ENCODE data around the gene PUDP. TPM values are rescaled to one million over a fixed set of nuclear protein-coding genes. Genes with fewer than 3 reads are reported as not detected.

PUDP gene
- total RNA-seq, 1 donor from 2014 or later, result 6.1 TPM

DNA sequence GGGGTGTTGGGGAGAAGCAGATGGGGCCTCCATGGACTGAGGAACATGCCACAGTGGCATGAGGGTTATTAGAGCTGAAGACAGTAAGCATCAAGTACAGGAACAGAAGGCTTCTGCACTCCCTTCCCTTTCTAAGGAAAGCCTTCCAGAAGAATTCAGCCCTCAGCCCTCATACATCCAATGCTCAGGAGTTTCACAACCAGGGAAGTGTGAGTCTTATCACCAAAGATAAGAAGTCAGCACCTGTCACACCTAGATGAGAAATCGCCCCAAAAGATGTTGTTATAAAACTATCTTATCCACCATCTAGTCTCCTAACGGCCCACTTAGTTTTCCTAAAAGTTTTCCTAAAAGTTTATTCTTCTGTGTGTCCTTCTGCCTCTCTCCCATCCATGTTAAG lies 78.4 kb downstream of the PUDP start:
- no peak for FAIRE-seq
- TF ChIP-seq, protein P1, sequence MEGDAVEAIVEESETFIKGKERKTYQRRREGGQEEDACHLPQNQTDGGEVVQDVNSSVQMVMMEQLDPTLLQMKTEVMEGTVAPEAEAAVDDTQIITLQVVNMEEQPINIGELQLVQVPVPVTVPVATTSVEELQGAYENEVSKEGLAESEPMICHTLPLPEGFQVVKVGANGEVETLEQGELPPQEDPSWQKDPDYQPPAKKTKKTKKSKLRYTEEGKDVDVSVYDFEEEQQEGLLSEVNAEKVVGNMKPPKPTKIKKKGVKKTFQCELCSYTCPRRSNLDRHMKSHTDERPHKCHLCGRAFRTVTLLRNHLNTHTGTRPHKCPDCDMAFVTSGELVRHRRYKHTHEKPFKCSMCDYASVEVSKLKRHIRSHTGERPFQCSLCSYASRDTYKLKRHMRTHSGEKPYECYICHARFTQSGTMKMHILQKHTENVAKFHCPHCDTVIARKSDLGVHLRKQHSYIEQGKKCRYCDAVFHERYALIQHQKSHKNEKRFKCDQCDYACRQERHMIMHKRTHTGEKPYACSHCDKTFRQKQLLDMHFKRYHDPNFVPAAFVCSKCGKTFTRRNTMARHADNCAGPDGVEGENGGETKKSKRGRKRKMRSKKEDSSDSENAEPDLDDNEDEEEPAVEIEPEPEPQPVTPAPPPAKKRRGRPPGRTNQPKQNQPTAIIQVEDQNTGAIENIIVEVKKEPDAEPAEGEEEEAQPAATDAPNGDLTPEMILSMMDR (IDR thresholded peaks at IDR 0.05; ENCODE audit: insufficient read depth, low read length, severe bottlenecking), result no peak
- Histone ChIP-seq H3K4me3 (ENCODE audit: low read depth, low read length) (no peak overlapping the region), H3K27me3 (ENCODE audit: control insufficient read depth, insufficient read depth, low read length) (no peaks in the 10 kb centered on the region), H3K36me3 (ENCODE audit: control insufficient read depth, insufficient read depth, low read length) (no peaks in the 10 kb centered on the region)
- DNase-seq (ENCODE audit: low read depth), result no peak

DNA sequence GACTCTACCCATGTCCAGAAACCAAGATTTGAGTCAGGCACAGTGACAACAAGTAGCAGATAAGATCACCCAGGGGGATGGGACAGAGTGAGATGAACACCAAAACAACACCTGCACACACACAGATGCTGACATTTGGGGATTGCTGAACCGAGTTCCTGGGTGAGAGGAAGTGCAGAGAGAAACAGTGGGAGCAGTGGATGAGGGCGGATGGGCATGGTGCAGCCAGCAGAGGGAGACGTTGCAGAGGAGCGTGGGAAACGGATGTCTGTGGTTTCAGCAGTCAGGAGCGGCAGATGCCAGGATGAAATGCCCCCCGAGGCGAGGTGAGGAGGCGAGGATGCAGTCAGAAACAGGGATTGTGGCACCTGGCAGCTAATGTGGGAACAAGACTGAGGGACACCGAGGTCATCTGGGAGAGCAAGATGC lies 79.0 kb downstream of the PUDP start:
- no peak overlapping the region for H3K4me3 ChIP-seq (ENCODE audit: low read depth, low read length)
- TF ChIP-seq, protein P1 (IDR thresholded peaks at IDR 0.05; ENCODE audit: insufficient read depth, low read length, severe bottlenecking), result peak; percentile 8
- no peaks in the 10 kb centered on the region for H3K36me3 ChIP-seq (ENCODE audit: control insufficient read depth, insufficient read depth, low read length)
- FAIRE-seq (no peak), DNase-seq (ENCODE audit: low read depth) (no peak)
- H3K27me3 ChIP-seq (ENCODE audit: control insufficient read depth, insufficient read depth, low read length), result no peaks in the 10 kb centered on the region

DNA sequence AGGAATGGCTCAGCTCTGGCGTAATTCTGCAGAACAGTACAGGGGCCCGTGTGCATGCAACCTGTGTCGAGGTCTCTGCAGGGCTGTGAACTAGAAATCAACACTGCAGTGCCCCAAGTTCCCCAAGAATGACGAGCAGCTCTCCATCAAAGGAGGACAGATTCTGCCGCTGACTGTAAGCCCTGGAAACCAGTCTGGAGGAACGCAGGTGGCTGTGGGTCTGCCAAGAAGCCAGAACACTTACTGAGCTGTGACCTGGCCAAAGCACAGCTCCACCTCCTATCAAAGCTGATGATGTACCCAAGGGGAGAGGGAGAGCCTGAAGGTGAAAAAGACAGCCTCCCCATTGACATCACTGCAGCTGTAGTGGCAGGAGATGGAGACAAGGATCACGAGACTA lies 80.7 kb downstream of the PUDP start:
- Histone ChIP-seq H3K36me3 (ENCODE audit: control insufficient read depth, insufficient read depth, low read length) (no peaks in the 10 kb centered on the region), H3K27me3 (ENCODE audit: control insufficient read depth, insufficient read depth, low read length) (no peaks in the 10 kb centered on the region), H3K4me3 (ENCODE audit: low read depth, low read length) (no peak overlapping the region)
- FAIRE-seq (peak; percentile 23), DNase-seq (ENCODE audit: low read depth) (no peak)
- TF ChIP-seq, protein P1 (IDR thresholded peaks at IDR 0.05; ENCODE audit: insufficient read depth, low read length, severe bottlenecking), result no peak

DNA sequence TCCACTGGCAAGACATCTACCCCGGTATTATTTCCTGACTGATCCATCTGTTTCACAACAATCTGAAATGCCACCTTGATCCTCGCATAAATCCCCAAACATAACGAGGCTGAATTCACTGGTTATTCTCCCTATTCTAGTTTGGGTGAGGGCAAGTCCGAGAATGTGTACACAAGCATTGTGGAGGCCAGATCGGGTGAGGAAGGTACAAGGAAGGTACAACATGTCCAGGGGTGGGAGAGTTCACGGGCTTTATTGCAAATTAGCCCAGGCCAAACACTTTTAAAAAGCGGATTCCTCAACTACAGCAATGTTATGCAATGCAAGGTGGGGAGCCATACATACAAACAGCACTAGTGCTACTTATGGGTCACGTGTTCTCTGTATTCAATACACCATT lies 82.5 kb downstream of the PUDP start:
- FAIRE-seq, result no peak
- DNase-seq (ENCODE audit: low read depth), result no peak
- no peak overlapping the region for H3K4me3 ChIP-seq (ENCODE audit: low read depth, low read length)
- TF ChIP-seq, protein P1 (IDR thresholded peaks at IDR 0.05; ENCODE audit: insufficient read depth, low read length, severe bottlenecking), result no peak
- no peaks in the 10 kb centered on the region for H3K27me3 ChIP-seq (ENCODE audit: control insufficient read depth, insufficient read depth, low read length)
- no peaks in the 10 kb centered on the region for H3K36me3 ChIP-seq (ENCODE audit: control insufficient read depth, insufficient read depth, low read length)

DNA sequence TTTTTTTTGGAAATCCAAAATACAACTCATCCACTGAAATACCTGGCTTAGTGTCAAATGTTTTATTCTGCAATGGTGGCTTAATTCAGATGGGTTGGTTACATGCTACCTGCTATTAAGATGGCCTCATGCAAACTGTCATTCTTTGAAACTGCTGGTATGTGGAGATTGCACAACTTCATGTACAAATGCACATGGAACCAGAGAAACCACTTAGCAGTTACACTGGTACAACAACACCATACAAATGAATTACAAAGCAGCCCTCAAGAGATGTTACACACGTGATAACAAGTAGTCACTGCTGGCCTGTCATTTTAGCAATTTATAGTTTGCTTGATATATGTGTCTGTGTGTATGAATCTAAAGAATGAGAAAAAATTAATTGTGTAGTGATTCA lies 85.0 kb downstream of the PUDP start:
- no peaks in the 10 kb centered on the region for H3K36me3 ChIP-seq (ENCODE audit: control insufficient read depth, insufficient read depth, low read length)
- no peak for DNase-seq (ENCODE audit: low read depth)
- H3K27me3 ChIP-seq (ENCODE audit: control insufficient read depth, insufficient read depth, low read length), result no peaks in the 10 kb centered on the region
- H3K4me3 ChIP-seq (ENCODE audit: low read depth, low read length), result no peak overlapping the region
- no peak for FAIRE-seq
- TF ChIP-seq, protein P1 (IDR thresholded peaks at IDR 0.05; ENCODE audit: insufficient read depth, low read length, severe bottlenecking), result no peak

DNA sequence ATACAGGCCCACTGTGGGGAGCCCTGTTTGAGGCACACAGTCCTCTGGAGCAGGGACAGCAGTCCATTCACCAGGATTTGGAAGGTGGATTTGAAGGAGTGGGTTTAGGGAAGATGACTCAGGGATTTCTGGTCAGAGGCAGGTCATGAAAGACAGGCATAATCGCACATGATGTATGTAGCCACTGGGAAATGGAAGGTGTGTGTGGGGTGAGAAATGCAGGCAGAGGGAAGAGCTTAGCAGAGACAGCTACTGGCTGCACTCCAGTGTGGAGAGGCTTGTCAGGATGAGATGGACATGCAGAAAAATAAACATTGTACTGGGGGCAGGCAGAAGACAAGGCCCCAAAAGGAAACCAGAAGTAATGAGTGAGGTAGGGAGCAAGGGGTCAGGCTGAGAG lies 85.7 kb downstream of the PUDP start:
- Histone ChIP-seq H3K4me3 (ENCODE audit: low read depth, low read length) (no peak overlapping the region), H3K36me3 (ENCODE audit: control insufficient read depth, insufficient read depth, low read length) (no peaks in the 10 kb centered on the region), H3K27me3 (ENCODE audit: control insufficient read depth, insufficient read depth, low read length) (no peaks in the 10 kb centered on the region)
- TF ChIP-seq, protein P1 (IDR thresholded peaks at IDR 0.05; ENCODE audit: insufficient read depth, low read length, severe bottlenecking), result no peak
- FAIRE-seq (no peak), DNase-seq (ENCODE audit: low read depth) (no peak)
